ENCODE measurements around the gene SYNGR2. TPM values are rescaled to one million over a fixed set of nuclear protein-coding genes. Genes with fewer than 3 reads are reported as not detected.

Gene SYNGR2
- total RNA-seq, 6 donors from 2014 or later = 110 to 265 (median 179) TPM

DNA sequence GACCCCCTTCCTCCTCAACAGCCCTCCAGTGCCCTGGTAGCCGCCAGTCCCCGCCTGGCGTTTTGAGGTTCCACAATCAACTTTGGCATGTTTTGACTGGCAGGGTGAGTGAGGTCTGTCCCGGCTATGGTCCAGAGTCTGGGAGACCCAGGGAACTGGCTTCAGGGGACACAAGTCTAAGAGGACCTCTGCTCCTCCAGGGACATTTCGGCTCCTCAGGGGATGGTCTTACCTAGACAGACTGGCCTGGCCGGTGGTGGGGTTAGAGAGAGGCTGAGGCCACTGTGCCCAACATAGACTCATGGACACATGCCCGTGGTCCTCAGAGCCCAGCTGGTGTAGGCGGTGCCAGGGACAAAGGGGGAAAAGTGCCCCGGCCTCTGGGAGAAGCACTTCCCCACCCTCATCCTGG lies 35.6 kb upstream of the SYNGR2 start:
- WGBS, 2 donors = 73 to 83% methylated on average over 5 to 9 of the region's 9 CpGs
- ATAC-seq (ENCODE audit: low FRiP score in 2 of 2) (no peak), DNase-seq (peak in 1 of 2 donors; percentile 21)
- Histone ChIP-seq H3K36me3 (no peaks in the 10 kb centered on the region), H3K4me1 (peaks cover 46 to 67% (median 57%) of the 10 kb centered on the region in 4 donors), H3K4me3 (peak overlapping the region in 3 of 4 donors; percentile 47 to 53 (median 51)), H3K27me3 (no peaks in the 10 kb centered on the region), H3K27ac (peak overlapping the region in 3 of 4 donors; percentile 63 to 96 (median 88)), H3K9me3 (no peaks in the 10 kb centered on the region)
- TF ChIP-seq POLR2AphosphoS5 (IDR thresholded peaks at IDR 0.05) (no peak), POLR2A (IDR thresholded peaks at IDR 0.05) (no peak), EP300 (IDR thresholded peaks at IDR 0.05) (no peak)
- TF ChIP-seq, protein P1, sequence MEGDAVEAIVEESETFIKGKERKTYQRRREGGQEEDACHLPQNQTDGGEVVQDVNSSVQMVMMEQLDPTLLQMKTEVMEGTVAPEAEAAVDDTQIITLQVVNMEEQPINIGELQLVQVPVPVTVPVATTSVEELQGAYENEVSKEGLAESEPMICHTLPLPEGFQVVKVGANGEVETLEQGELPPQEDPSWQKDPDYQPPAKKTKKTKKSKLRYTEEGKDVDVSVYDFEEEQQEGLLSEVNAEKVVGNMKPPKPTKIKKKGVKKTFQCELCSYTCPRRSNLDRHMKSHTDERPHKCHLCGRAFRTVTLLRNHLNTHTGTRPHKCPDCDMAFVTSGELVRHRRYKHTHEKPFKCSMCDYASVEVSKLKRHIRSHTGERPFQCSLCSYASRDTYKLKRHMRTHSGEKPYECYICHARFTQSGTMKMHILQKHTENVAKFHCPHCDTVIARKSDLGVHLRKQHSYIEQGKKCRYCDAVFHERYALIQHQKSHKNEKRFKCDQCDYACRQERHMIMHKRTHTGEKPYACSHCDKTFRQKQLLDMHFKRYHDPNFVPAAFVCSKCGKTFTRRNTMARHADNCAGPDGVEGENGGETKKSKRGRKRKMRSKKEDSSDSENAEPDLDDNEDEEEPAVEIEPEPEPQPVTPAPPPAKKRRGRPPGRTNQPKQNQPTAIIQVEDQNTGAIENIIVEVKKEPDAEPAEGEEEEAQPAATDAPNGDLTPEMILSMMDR (IDR thresholded peaks at IDR 0.05) = no peak

- peak overlapping the region in 3 of 4 donors; percentile 23 to 88 (median 63) for H3K27ac ChIP-seq
- TF ChIP-seq, protein P1 (IDR thresholded peaks at IDR 0.05) = no peak
- TF ChIP-seq POLR2AphosphoS5 (IDR thresholded peaks at IDR 0.05) (no peak), EP300 (IDR thresholded peaks at IDR 0.05) (no peak), POLR2A (IDR thresholded peaks at IDR 0.05) (no peak)
- H3K27me3 ChIP-seq = no peaks in the 10 kb centered on the region
- no peaks in the 10 kb centered on the region for H3K9me3 ChIP-seq
- H3K36me3 ChIP-seq = no peaks in the 10 kb centered on the region
- DNase-seq (peak; percentile 19 to 56), ATAC-seq (ENCODE audit: low FRiP score in 2 of 2) (no peak)
- peaks cover 46 to 69% (median 54%) of the 10 kb centered on the region in 4 donors for H3K4me1 ChIP-seq
- WGBS, 2 donors = 90 to 92% methylated on average over 16 to 29 of the region's 30 CpGs
- no peak overlapping the region for H3K4me3 ChIP-seq
Observed at GRCh38 chr17:78133179-78133951, 35.0 kb upstream of the SYNGR2 start.

- Histone ChIP-seq H3K4me1 (peaks cover 40 to 68% (median 49%) of the 10 kb centered on the region in 4 donors), H3K27me3 (no peaks in the 10 kb centered on the region), H3K36me3 (no peaks in the 10 kb centered on the region), H3K4me3 (no peak overlapping the region), H3K9me3 (no peaks in the 10 kb centered on the region), H3K27ac (no peak overlapping the region)
- ATAC-seq (ENCODE audit: low FRiP score in 2 of 2) (no peak), DNase-seq (peak; percentile 85)
- WGBS, 2 donors = 59% methylated on average over 29 to 39 of the region's 39 CpGs
- no peak for TF ChIP-seq EP300 (IDR thresholded peaks at IDR 0.05)
- TF ChIP-seq POLR2AphosphoS5 (IDR thresholded peaks at IDR 0.05) = no peak
- TF ChIP-seq, protein P1 (IDR thresholded peaks at IDR 0.05) = peak; percentile 40 to 68 (median 62)
Observed at GRCh38 chr17:78133971-78134898, 34.1 kb upstream of the SYNGR2 start.

- Histone ChIP-seq H3K27ac (no peak overlapping the region), H3K4me1 (peaks cover 36 to 65% (median 44%) of the 10 kb centered on the region in 4 donors), H3K27me3 (no peaks in the 10 kb centered on the region), H3K4me3 (no peak overlapping the region), H3K36me3 (no peaks in the 10 kb centered on the region), H3K9me3 (no peaks in the 10 kb centered on the region)
- DNase-seq (no peak), ATAC-seq (ENCODE audit: low FRiP score in 2 of 2) (no peak)
- 76 to 84% methylated on average over 5 to 7 of the region's 9 CpGs for WGBS, 2 donors
- TF ChIP-seq EP300 (IDR thresholded peaks at IDR 0.05) (no peak), POLR2A (IDR thresholded peaks at IDR 0.05) (no peak), POLR2AphosphoS5 (IDR thresholded peaks at IDR 0.05) (no peak)
- TF ChIP-seq, protein P1 (IDR thresholded peaks at IDR 0.05) = no peak
Observed at GRCh38 chr17:78134899-78135385, 33.4 kb upstream of the SYNGR2 start.

Data from upper lobe of left lung (tissue), 6 donors.